Superior temporal gyrus (tissue), 1 donor: ENCODE measurements around the gene PCBP3.
A peak's percentile ranks its signal among the peaks of the same experiment; 100 is the strongest.
"Not testable (repeated sequence)": the region's sequence is repeated elsewhere in the genome, so short reads cannot be mapped to it uniquely, and the experiment has no call there.

Source experiments
- DNase-seq: peaks from one replicate; pipeline ENCODE4 v3.0.0-alpha.2; 2016; ENCODE audit errors: extremely low spot score

The PCBP3 gene

DNA sequence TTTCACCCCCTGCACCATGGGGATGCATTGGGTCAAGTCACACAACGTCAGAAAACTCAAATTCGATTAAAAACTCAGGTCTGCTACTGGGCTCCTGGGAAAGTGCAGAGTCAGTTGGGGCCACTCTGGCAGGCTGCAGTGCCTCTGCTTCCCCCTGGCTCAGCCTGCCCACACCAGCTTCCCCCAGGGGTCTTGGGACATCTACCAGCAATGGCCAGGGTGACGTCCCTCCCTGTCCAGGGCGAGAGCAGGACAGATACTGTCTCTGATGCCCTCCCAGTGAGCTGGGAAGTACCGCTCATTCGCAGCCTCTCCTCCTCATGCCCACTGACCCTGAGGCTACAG, 231.9 kb downstream of the PCBP3 start:
- DNase-seq, result no peak

DNA sequence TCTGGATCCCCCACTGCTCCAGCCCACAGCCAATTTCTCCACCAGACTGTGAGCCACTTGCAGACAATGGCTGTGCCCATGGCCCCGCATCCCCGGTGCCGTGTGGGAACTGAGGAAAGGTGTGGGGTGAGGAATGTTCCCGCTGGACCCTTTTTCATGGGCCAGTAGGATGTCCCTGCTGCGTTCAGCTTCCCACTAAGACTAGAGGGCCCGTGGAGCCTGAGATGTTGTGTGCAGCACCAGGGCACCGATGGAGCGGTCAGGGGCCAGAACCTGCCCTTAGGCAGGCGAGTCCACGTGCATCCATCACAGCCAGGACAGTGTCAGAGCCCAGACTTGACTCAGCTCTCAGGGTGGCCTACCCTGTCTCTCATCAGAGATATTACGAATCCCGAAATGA, 232.4 kb downstream of the PCBP3 start:
- no peak for DNase-seq

- no peak for DNase-seq
These were observed 233.1 kb downstream of the PCBP3 start for GRCh38 chr21:45876381-45877170.

GRCh38 chr21:45877171-45877438, 233.6 kb downstream of the PCBP3 start:
- no peak for DNase-seq

- no peak for DNase-seq
These were observed 234.4 kb downstream of the PCBP3 start for GRCh38 chr21:45877821-45878469.

- peak; percentile 75 for DNase-seq
These were observed 236.9 kb downstream of the PCBP3 start for GRCh38 chr21:45880097-45881068.

GRCh38 chr21:45882645-45883044, 239.1 kb downstream of the PCBP3 start:
- DNase-seq, result no peak

- DNase-seq, result no peak
These were observed 239.6 kb downstream of the PCBP3 start for GRCh38 chr21:45883090-45883489.

DNA sequence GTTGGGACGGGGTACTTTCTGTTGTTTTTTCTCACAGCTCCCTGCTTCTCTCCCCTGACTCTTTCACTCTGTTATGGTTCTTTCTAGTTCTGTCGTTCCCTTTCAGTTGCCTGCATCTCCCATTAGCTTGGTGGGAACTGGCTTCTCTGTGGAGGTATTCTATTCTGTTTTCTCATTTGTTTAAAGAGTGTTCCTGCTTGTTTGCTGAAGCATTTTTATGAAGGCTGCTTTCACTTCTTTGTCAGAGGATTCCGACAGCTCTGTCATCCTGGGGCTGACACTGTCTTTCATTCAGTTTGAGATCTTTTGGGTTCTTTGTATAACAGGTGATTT, 242.0 kb downstream of the PCBP3 start:
- no peak for DNase-seq

GRCh38 chr21:45885930-45886601, 242.5 kb downstream of the PCBP3 start:
- DNase-seq, result not testable (repeated sequence)

GRCh38 chr21:45886610-45887026, 243.1 kb downstream of the PCBP3 start:
- DNase-seq, result no peak

GRCh38 chr21:45887120-45887611, 243.6 kb downstream of the PCBP3 start:
- DNase-seq, result peak; percentile 58

- no peak for DNase-seq
These were observed 244.3 kb downstream of the PCBP3 start for GRCh38 chr21:45887788-45888187.

DNA sequence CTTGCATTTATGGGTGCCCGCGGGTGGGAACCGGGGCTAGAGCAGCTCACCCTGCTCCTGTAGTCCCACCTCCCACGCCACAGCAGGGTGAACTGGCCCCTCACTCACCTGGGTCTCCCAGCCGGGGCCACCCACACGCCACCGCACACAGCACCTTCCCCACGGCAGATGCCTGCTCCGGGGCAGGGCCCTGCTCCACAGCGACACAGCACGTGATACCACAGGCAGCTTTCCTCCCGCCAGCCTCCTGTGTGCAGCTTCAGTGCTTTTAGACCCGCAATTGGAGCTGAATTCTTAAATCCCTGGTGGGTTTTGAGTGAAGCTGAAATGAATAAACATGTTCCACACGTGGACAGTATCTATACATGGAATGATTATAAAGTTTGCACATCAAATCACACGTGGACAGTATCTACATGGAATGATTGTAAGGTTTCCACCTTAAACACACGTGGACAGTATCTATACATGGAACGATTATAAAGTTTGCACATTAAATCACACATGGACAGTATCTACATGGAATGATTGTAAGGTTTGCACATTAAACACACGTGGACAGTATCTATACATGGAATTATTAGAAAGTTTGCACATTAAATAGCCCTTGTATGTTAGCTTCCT, 245.0 kb downstream of the PCBP3 start:
- DNase-seq, result no peak

DNA sequence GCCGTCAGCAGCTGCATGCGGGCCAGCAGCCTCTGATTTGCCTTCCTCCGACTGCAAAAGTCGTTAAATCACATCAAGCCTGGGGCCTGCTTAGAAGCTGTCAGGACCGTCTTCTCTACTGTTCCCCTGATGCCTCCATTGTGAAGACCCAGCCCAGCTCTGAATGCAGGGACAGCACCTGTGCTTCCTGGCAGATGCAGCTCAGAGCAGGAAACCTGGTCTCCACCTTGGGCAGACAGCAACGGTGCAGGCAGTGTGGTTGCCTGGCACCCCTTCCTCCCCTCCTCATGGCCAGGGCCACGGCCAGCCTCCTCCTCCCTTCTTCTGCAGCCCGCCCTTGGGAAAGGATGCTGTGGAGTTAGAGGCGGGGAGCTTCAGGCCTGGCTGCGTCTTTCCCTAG, 245.7 kb downstream of the PCBP3 start:
- DNase-seq, result no peak

- no peak for DNase-seq
These were observed 246.4 kb downstream of the PCBP3 start for GRCh38 chr21:45889961-45890360.

- DNase-seq, result no peak
These were observed 248.0 kb downstream of the PCBP3 start for GRCh38 chr21:45891388-45892155.

GRCh38 chr21:45892156-45892915, 248.8 kb downstream of the PCBP3 start:
- no peak for DNase-seq

- DNase-seq, result no peak
These were observed 249.6 kb downstream of the PCBP3 start for GRCh38 chr21:45892916-45893739.
